WTC11 (cell line): ENCODE measurements around the gene CAB39L. TPM values are rescaled to one million over a fixed set of nuclear protein-coding genes. Genes with fewer than 3 reads are reported as not detected.

ENCODE experiments used
- ATAC-seq: fragments of 200-7000 bp; cut with Tn5 transposase; 2 replicates; pipeline ENCODE4 v1.10.0; 2021; ENCODE audit warnings: mild to moderate bottlenecking, moderate library complexity
- CTCF ChIA-PET: fragments of 300-600 bp; sonication (Branson Sonifier 250); formaldehyde crosslinking; loops from one replicate; lab custom pipeline; 2021; ENCODE audit warnings: antibody characterized with exemption; lab: Charles Lee
- POLR2A ChIA-PET: fragments of 350-600 bp; sonication (Branson Sonifier 250); formaldehyde crosslinking; loops from one replicate; lab custom pipeline; 2021; ENCODE audit warnings: antibody characterized with exemption; lab: Charles Lee
- DNase-seq: peaks from one replicate; pipeline ENCODE4 v3.0.0; 2021; ENCODE audit warnings: low spot score
- H3K27ac Mint-ChIP-seq: 2 replicates; pipeline ENCODE4 v1.8.0; 2021; ENCODE audit warnings: mixed read lengths
- H3K27me3 Mint-ChIP-seq: 2 replicates; pipeline ENCODE4 v1.8.0; 2021; ENCODE audit warnings: low read depth, mild to moderate bottlenecking, moderate library complexity, mixed read lengths
- H3K36me3 Mint-ChIP-seq: 2 replicates; pipeline ENCODE4 v1.8.0; 2021; ENCODE audit warnings: mixed read lengths
- H3K4me1 Mint-ChIP-seq: 2 replicates; pipeline ENCODE4 v1.8.0; 2022; ENCODE audit warnings: mixed read lengths
- H3K4me3 Mint-ChIP-seq: 2 replicates; pipeline ENCODE4 v1.8.0; 2021; ENCODE audit warnings: mild to moderate bottlenecking, moderate library complexity, mixed read lengths
- H3K9me3 Mint-ChIP-seq: 2 replicates; pipeline ENCODE4 v1.8.0; 2021; ENCODE audit warnings: mixed read lengths
- CDX4 ChIP-seq: fragments of 250-450 bp; sonication (Bioruptor Pico); IDR thresholded peaks from 2 replicates; pipeline ENCODE4 v1.9.0; 2021; ENCODE audit warnings: moderate library complexity, mild to moderate bottlenecking, inconsistent platforms, borderline replicate concordance
- CREM ChIP-seq: sonication (generic); formaldehyde crosslinking; IDR thresholded peaks from 2 replicates; pipeline ENCODE4 v1.8.1; 2022; ENCODE audit warnings: mild to moderate bottlenecking, missing genetic modification reagents, moderate library complexity
- E2F1 ChIP-seq: sonication (generic); formaldehyde crosslinking; IDR thresholded peaks from 2 replicates; pipeline ENCODE4 v1.8.0; 2022; ENCODE audit warnings: mild to moderate bottlenecking, missing genetic modification reagents
- ELF4 ChIP-seq: sonication (generic); formaldehyde crosslinking; IDR thresholded peaks from 2 replicates; pipeline ENCODE4 v1.8.1; 2022; ENCODE audit warnings: low read depth, mild to moderate bottlenecking, moderate library complexity, missing genetic modification reagents
- FOXK1 ChIP-seq: sonication (generic); formaldehyde crosslinking; IDR thresholded peaks from 2 replicates; pipeline ENCODE4 v1.8.0; 2022; ENCODE audit warnings: mild to moderate bottlenecking, moderate library complexity, missing genetic modification reagents
- GRHL2 ChIP-seq: fragments of 250-450 bp; sonication (Bioruptor Pico); IDR thresholded peaks from 2 replicates; pipeline ENCODE4 v1.8.0; 2022; ENCODE audit warnings: mild to moderate bottlenecking, moderate library complexity; ENCODE audit not compliant: insufficient replicate concordance, severe bottlenecking
- IRF1 ChIP-seq: sonication (generic); formaldehyde crosslinking; IDR thresholded peaks from 2 replicates; pipeline ENCODE4 v1.8.0; 2023; ENCODE audit warnings: missing genetic modification reagents
- MXD4 ChIP-seq: fragments of 250-450 bp; sonication (Bioruptor Pico); IDR thresholded peaks from 2 replicates; pipeline ENCODE4 v1.8.0; 2021; ENCODE audit warnings: mild to moderate bottlenecking, moderate library complexity, borderline replicate concordance
- MYBL2 ChIP-seq: sonication (generic); formaldehyde crosslinking; IDR thresholded peaks from 2 replicates; pipeline ENCODE4 v1.8.1; 2023; ENCODE audit warnings: mild to moderate bottlenecking, moderate library complexity, missing genetic modification reagents
- NR2C2 ChIP-seq: sonication (generic); formaldehyde crosslinking; IDR thresholded peaks from 2 replicates; pipeline ENCODE4 v1.8.0; 2022; ENCODE audit warnings: mild to moderate bottlenecking, missing genetic modification reagents
- RELA ChIP-seq: sonication (generic); formaldehyde crosslinking; IDR thresholded peaks from 2 replicates; pipeline ENCODE4 v1.8.1; 2022; ENCODE audit warnings: missing genetic modification reagents, mild to moderate bottlenecking, borderline replicate concordance
- RORB ChIP-seq: fragments of 250-450 bp; sonication (Bioruptor Pico); IDR thresholded peaks from 2 replicates; pipeline ENCODE4 v1.9.0; 2021; ENCODE audit warnings: mild to moderate bottlenecking
- TP53 ChIP-seq: sonication (generic); formaldehyde crosslinking; IDR thresholded peaks from 2 replicates; pipeline ENCODE4 v1.8.1; 2023; ENCODE audit warnings: mild to moderate bottlenecking, missing genetic modification reagents
- ZBTB43 ChIP-seq: sonication (generic); formaldehyde crosslinking; IDR thresholded peaks from 2 replicates; pipeline ENCODE4 v1.8.1; 2023; ENCODE audit warnings: mild to moderate bottlenecking, missing genetic modification reagents
- ZNF232 ChIP-seq: sonication (generic); formaldehyde crosslinking; IDR thresholded peaks from 2 replicates; pipeline ENCODE4 v1.8.0; 2022; ENCODE audit warnings: mild to moderate bottlenecking, missing genetic modification reagents
- ZNF263 ChIP-seq: sonication (generic); formaldehyde crosslinking; IDR thresholded peaks from 2 replicates; pipeline ENCODE4 v1.8.1; 2022; ENCODE audit warnings: low read depth, mild to moderate bottlenecking, moderate library complexity, missing genetic modification reagents
- ZSCAN18 ChIP-seq: fragments of 250-450 bp; sonication (Bioruptor Pico); IDR thresholded peaks from 2 replicates; pipeline ENCODE4 v2.1.2; 2022; ENCODE audit warnings: mild to moderate bottlenecking, moderate library complexity
- total RNA-seq: library from RNA; stranded (reverse); gene quantifications from 3 replicates; pipeline ENCODE4 v1.2.3, GENCODE V29; 2021
- TF ChIP-seq, protein P1 (sequence below): sonication (generic); formaldehyde crosslinking; conservative IDR thresholded peaks from 2 replicates; pipeline ENCODE4 v1.8.1; 2022; ENCODE audit warnings: mild to moderate bottlenecking, missing genetic modification reagents
- TF ChIP-seq, protein P2 (sequence below): fragments of 200-600 bp; IDR thresholded peaks from 2 replicates; pipeline ENCODE4 v1.8.0; 2022; ENCODE audit warnings: antibody characterized with exemption
- TF ChIP-seq, protein P3 (sequence below): sonication (generic); formaldehyde crosslinking; IDR thresholded peaks from 2 replicates; pipeline ENCODE4 v1.8.1; 2023; ENCODE audit warnings: mild to moderate bottlenecking, missing genetic modification reagents
- TF ChIP-seq, protein P4 (sequence below): sonication (generic); formaldehyde crosslinking; IDR thresholded peaks from 2 replicates; pipeline ENCODE4 v1.8.0; 2022; ENCODE audit warnings: mild to moderate bottlenecking, missing genetic modification reagents

CAB39L gene
- total RNA-seq, 1 experiment from 2014 or later = 3.3 TPM

- Mint-ChIP-seq H3K4me3 (no peak overlapping the region), H3K4me1 (peaks cover 24% of the 10 kb centered on the region), H3K36me3 (peaks cover 5% of the 10 kb centered on the region; the same call in 1 of the 2 replicates), H3K27ac (no peak overlapping the region), H3K27me3 (no peaks in the 10 kb centered on the region), H3K9me3 (no peaks in the 10 kb centered on the region)
- no peak for DNase-seq
- no peak for TF ChIP-seq GRHL2 (CRISPR knock-in tag)
- TF ChIP-seq IRF1 (CRISPR knock-in tag) = no peak
- no peak for TF ChIP-seq ZSCAN18 (CRISPR knock-in tag)
- TF ChIP-seq MYBL2 (CRISPR knock-in tag) = no peak
- TF ChIP-seq, protein P1, sequence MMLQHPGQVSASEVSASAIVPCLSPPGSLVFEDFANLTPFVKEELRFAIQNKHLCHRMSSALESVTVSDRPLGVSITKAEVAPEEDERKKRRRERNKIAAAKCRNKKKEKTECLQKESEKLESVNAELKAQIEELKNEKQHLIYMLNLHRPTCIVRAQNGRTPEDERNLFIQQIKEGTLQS (CRISPR knock-in tag) = no peak
- TF ChIP-seq, protein P2, sequence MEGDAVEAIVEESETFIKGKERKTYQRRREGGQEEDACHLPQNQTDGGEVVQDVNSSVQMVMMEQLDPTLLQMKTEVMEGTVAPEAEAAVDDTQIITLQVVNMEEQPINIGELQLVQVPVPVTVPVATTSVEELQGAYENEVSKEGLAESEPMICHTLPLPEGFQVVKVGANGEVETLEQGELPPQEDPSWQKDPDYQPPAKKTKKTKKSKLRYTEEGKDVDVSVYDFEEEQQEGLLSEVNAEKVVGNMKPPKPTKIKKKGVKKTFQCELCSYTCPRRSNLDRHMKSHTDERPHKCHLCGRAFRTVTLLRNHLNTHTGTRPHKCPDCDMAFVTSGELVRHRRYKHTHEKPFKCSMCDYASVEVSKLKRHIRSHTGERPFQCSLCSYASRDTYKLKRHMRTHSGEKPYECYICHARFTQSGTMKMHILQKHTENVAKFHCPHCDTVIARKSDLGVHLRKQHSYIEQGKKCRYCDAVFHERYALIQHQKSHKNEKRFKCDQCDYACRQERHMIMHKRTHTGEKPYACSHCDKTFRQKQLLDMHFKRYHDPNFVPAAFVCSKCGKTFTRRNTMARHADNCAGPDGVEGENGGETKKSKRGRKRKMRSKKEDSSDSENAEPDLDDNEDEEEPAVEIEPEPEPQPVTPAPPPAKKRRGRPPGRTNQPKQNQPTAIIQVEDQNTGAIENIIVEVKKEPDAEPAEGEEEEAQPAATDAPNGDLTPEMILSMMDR = no peak
- TF ChIP-seq FOXK1 = no peak
- no peak for TF ChIP-seq TP53 (CRISPR knock-in tag)
- no peak for ATAC-seq
- POLR2A ChIA-PET = no interaction called here
- CTCF ChIA-PET = no interaction called here
Observed at GRCh38 chr13:49374585-49375290, 69.1 kb downstream of the CAB39L start.

DNA sequence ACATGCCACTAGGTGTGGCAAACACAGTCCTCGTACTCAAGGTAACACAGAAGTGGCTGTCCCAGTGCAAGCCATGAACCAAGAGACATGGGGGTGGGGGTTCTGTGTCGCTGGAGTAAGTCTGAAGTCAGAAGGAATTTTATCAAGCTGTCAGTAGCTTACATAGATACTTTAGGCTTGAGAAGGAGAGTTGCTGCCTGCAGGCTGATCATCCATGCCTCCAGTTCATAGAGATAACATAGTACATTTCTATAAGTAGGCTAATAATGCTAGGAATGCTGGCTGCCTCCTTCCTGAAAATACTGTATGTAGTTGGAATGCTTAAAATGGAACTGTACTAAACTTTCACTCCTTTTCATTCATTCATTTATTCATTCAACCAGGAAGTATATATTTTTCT is 70.1 kb downstream of the CAB39L start:
- ChIA-PET CTCF (no interaction called here), POLR2A (no interaction called here)
- ATAC-seq = no peak
- Mint-ChIP-seq H3K4me1 (peaks cover 29% of the 10 kb centered on the region), H3K27ac (no peak overlapping the region), H3K9me3 (no peaks in the 10 kb centered on the region), H3K27me3 (no peaks in the 10 kb centered on the region), H3K4me3 (no peak overlapping the region), H3K36me3 (0 out of 2 replicates have a peak, but pooled peaks cover 4% of the 10 kb centered on the region)
- DNase-seq = no peak
- TF ChIP-seq NR2C2 (no peak), E2F1 (CRISPR knock-in tag) (no peak), MXD4 (CRISPR knock-in tag) (no peak), FOXK1 (no peak), RELA (CRISPR knock-in tag) (no peak), CREM (no peak), ZNF263 (CRISPR knock-in tag) (no peak), ELF4 (no peak), RORB (CRISPR knock-in tag) (no peak), GRHL2 (CRISPR knock-in tag) (no peak), ZBTB43 (CRISPR knock-in tag) (no peak), CDX4 (CRISPR knock-in tag) (no peak), ZNF232 (CRISPR knock-in tag) (no peak)
- TF ChIP-seq, protein P2 = no peak
- TF ChIP-seq, protein P3, sequence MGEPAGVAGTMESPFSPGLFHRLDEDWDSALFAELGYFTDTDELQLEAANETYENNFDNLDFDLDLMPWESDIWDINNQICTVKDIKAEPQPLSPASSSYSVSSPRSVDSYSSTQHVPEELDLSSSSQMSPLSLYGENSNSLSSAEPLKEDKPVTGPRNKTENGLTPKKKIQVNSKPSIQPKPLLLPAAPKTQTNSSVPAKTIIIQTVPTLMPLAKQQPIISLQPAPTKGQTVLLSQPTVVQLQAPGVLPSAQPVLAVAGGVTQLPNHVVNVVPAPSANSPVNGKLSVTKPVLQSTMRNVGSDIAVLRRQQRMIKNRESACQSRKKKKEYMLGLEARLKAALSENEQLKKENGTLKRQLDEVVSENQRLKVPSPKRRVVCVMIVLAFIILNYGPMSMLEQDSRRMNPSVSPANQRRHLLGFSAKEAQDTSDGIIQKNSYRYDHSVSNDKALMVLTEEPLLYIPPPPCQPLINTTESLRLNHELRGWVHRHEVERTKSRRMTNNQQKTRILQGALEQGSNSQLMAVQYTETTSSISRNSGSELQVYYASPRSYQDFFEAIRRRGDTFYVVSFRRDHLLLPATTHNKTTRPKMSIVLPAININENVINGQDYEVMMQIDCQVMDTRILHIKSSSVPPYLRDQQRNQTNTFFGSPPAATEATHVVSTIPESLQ (CRISPR knock-in tag) = no peak
- TF ChIP-seq, protein P4, sequence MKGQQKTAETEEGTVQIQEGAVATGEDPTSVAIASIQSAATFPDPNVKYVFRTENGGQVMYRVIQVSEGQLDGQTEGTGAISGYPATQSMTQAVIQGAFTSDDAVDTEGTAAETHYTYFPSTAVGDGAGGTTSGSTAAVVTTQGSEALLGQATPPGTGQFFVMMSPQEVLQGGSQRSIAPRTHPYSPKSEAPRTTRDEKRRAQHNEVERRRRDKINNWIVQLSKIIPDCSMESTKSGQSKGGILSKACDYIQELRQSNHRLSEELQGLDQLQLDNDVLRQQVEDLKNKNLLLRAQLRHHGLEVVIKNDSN (CRISPR knock-in tag) = no peak
